DND-41 (cell line): ENCODE measurements around the gene RTP2.
A peak's percentile ranks its signal among the peaks of the same experiment; 100 is the strongest.

Experiments
- ATAC-seq: fragments of 200-7000 bp; cut with Tn5 transposase; 3 replicates; pipeline ENCODE4 v1.9.1; 2021; ENCODE audit warnings: low read depth; ENCODE audit not compliant: insufficient read depth
- DNase-seq: peaks from one replicate; pipeline ENCODE4 v3.0.0-alpha.2; 2020
- H2AFZ ChIP-seq: 2 replicates; pipeline ENCODE4 v1.6.0; 2012; ENCODE audit warnings: low read depth, low read length
- H3K27ac ChIP-seq: 2 replicates; pipeline ENCODE4 v1.5.1; 2012; ENCODE audit warnings: low read length, inconsistent platforms
- H3K27me3 ChIP-seq: fragments of 200-600 bp; sonication (generic); 2 replicates; pipeline ENCODE4 v1.6.0; 2012; ENCODE audit warnings: low read length, mild to moderate bottlenecking, inconsistent platforms; ENCODE audit not compliant: insufficient read depth, poor library complexity
- H3K36me3 ChIP-seq: 2 replicates; pipeline ENCODE4 v1.5.1; 2012; ENCODE audit warnings: low read length, inconsistent platforms; ENCODE audit not compliant: insufficient read depth
- H3K4me1 ChIP-seq: 2 replicates; pipeline ENCODE4 v1.5.1; 2012; ENCODE audit warnings: mild to moderate bottlenecking, low read length; ENCODE audit not compliant: insufficient read depth
- H3K4me2 ChIP-seq: 2 replicates; pipeline ENCODE4 v1.6.0; 2012; ENCODE audit warnings: mild to moderate bottlenecking, moderate library complexity, low read length, inconsistent platforms; ENCODE audit not compliant: insufficient read depth
- H3K4me3 ChIP-seq, 2 experiments: fragments of 200-600 bp in 1 of 2; shearing (Covaris generic) in 1 of 2; 2 replicates each; pipeline ENCODE4 v1.5.1; 2012 to 2016; ENCODE audit warnings: inconsistent platforms in 2 of 2, low read length in 2 of 2, mild to moderate bottlenecking in 2 of 2, low read depth in 1 of 2, moderate library complexity in 1 of 2
- H3K79me2 ChIP-seq: 2 replicates; pipeline ENCODE4 v1.6.0; 2012; ENCODE audit warnings: low read length, inconsistent platforms; ENCODE audit not compliant: insufficient read depth
- H3K9ac ChIP-seq: 2 replicates; pipeline ENCODE4 v1.6.0; 2012; ENCODE audit warnings: low read depth, mild to moderate bottlenecking, inconsistent platforms, low read length, moderate library complexity
- H3K9me3 ChIP-seq: 2 replicates; pipeline ENCODE4 v1.5.1; 2012; ENCODE audit warnings: low read length, moderate library complexity, mild to moderate bottlenecking, inconsistent platforms; ENCODE audit not compliant: insufficient read depth, severe bottlenecking
- H4K20me1 ChIP-seq: 2 replicates; pipeline ENCODE4 v1.6.0; 2012; ENCODE audit warnings: low read length; ENCODE audit not compliant: insufficient read depth
- EZH2 ChIP-seq: IDR thresholded peaks from 3 replicates; pipeline ENCODE4 v1.6.1; 2012; ENCODE audit warnings: borderline replicate concordance, low read depth, mild to moderate bottlenecking, moderate library complexity, low read length, inconsistent platforms; ENCODE audit not compliant: severe bottlenecking
- TF ChIP-seq, protein P1 (sequence below): IDR thresholded peaks from 2 replicates; pipeline ENCODE4 v1.5.1; 2012; ENCODE audit warnings: borderline replicate concordance, low read length, moderate library complexity, mild to moderate bottlenecking; ENCODE audit not compliant: poor library complexity, severe bottlenecking; ENCODE audit errors: extremely low read depth

RTP2 gene

DNA sequence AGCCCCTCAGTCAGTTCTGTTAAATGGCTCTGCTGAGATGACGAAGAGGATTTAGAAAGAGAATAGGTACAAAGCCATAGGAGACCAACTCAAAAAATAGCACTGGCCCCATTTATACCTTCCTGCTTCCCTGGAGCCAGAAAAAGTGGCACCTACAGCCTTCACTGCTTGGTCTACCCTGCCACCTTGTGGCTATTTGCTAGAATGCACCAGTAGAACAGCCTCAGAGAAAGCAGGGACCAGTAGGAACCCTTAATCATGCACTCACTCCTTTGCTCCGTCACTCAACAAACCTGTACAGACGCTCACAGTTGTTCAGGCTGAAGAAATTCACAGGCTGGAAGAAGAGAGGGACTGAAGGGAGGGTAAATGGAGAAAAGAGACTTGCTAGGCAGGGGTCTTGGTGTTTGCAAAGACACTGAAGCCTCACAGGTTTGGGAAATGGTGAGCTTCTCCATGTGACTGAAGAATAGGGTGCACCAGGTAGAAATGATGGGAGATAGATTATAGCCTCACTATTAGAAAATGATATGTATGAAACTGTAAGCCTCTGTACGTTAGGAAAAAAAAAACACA lies 12.1 kb upstream of the RTP2 start:
- Histone ChIP-seq H3K79me2 (no peaks in the 10 kb centered on the region), H3K4me3 (no peak overlapping the region), H3K9me3 (no peaks in the 10 kb centered on the region), H2AFZ (no peak overlapping the region), H3K4me2 (no peak overlapping the region), H3K27me3 (no peaks in the 10 kb centered on the region), H4K20me1 (no peaks in the 10 kb centered on the region), H3K4me1 (no peaks in the 10 kb centered on the region), H3K27ac (no peak overlapping the region), H3K9ac (no peak overlapping the region), H3K36me3 (no peaks in the 10 kb centered on the region)
- DNase-seq (peak; percentile 77), ATAC-seq (peak; percentile 92)
- TF ChIP-seq, protein P1, sequence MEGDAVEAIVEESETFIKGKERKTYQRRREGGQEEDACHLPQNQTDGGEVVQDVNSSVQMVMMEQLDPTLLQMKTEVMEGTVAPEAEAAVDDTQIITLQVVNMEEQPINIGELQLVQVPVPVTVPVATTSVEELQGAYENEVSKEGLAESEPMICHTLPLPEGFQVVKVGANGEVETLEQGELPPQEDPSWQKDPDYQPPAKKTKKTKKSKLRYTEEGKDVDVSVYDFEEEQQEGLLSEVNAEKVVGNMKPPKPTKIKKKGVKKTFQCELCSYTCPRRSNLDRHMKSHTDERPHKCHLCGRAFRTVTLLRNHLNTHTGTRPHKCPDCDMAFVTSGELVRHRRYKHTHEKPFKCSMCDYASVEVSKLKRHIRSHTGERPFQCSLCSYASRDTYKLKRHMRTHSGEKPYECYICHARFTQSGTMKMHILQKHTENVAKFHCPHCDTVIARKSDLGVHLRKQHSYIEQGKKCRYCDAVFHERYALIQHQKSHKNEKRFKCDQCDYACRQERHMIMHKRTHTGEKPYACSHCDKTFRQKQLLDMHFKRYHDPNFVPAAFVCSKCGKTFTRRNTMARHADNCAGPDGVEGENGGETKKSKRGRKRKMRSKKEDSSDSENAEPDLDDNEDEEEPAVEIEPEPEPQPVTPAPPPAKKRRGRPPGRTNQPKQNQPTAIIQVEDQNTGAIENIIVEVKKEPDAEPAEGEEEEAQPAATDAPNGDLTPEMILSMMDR: peak; percentile 99
- no peak for TF ChIP-seq EZH2

GRCh38 chr3:187713504-187713903 lies 11.1 kb upstream of the RTP2 start:
- peak; percentile 33 for DNase-seq
- peak overlapping the region; percentile 34; the same call in 1 of the 2 replicates for H2AFZ ChIP-seq

GRCh38 chr3:187709155-187709554 lies 6.8 kb upstream of the RTP2 start:
- no peaks in the 10 kb centered on the region for H3K9me3 ChIP-seq
- no peak overlapping the region for H3K4me3 ChIP-seq
- H3K79me2 ChIP-seq: no peaks in the 10 kb centered on the region
- TF ChIP-seq EZH2: no peak
- TF ChIP-seq, protein P1: no peak
- ATAC-seq (no peak), DNase-seq (no peak)
- H3K27ac ChIP-seq: no peak overlapping the region
- no peak overlapping the region for H3K4me2 ChIP-seq
- no peak overlapping the region for H3K9ac ChIP-seq
- H3K36me3 ChIP-seq: no peaks in the 10 kb centered on the region
- H3K27me3 ChIP-seq: no peaks in the 10 kb centered on the region
- H4K20me1 ChIP-seq: no peaks in the 10 kb centered on the region
- no peaks in the 10 kb centered on the region for H3K4me1 ChIP-seq
- no peak overlapping the region for H2AFZ ChIP-seq

More at GRCh38 chr3:187713504-187713903, 11.1 kb upstream of the RTP2 start:
- ATAC-seq: peak; percentile 75
- Histone ChIP-seq H3K36me3 (no peaks in the 10 kb centered on the region), H3K27ac (no peak overlapping the region), H3K4me2 (no peak overlapping the region), H4K20me1 (no peaks in the 10 kb centered on the region), H3K9ac (no peak overlapping the region), H3K27me3 (no peaks in the 10 kb centered on the region), H3K79me2 (no peaks in the 10 kb centered on the region), H3K4me3 (no peak overlapping the region), H3K4me1 (no peaks in the 10 kb centered on the region), H3K9me3 (no peaks in the 10 kb centered on the region)
- TF ChIP-seq, protein P1: no peak
- no peak for TF ChIP-seq EZH2

DNA sequence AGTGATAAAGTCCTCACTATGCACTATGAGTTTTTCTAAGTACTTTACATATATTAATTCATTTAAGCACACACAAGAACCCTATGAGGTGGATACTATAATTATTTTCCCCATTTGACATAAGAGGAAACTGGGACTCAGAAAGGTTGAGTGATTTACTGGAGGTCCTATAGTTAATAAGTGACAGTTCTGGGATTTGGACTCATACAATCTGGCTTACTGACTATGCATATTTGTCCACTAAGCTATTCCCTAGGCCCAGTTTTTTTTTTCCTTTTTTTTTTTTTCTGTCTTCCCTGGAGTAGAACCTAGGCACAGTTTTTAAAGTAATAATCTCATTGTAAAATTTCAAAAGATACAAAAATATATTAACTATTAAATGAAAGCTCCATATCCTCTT lies 6.3 kb upstream of the RTP2 start:
- H3K36me3 ChIP-seq: no peaks in the 10 kb centered on the region
- H3K4me1 ChIP-seq: no peaks in the 10 kb centered on the region
- no peak overlapping the region for H3K27ac ChIP-seq
- no peaks in the 10 kb centered on the region for H4K20me1 ChIP-seq
- H3K9ac ChIP-seq: no peak overlapping the region
- H3K79me2 ChIP-seq: no peaks in the 10 kb centered on the region
- ATAC-seq (no peak), DNase-seq (no peak)
- H2AFZ ChIP-seq: no peak overlapping the region
- H3K27me3 ChIP-seq: no peaks in the 10 kb centered on the region
- TF ChIP-seq, protein P1: no peak
- TF ChIP-seq EZH2: no peak
- H3K9me3 ChIP-seq: no peaks in the 10 kb centered on the region
- no peak overlapping the region for H3K4me2 ChIP-seq
- H3K4me3 ChIP-seq: no peak overlapping the region
